Suppressor macrophage (primary cell): ENCODE results near the gene DUSP7.

ENCODE experiments used
- DNase-seq, 4 experiments: peaks; one replicate each; pipeline ENCODE4 v3.0.0-alpha.2; 2020 to 2022

DUSP7 gene

DNA sequence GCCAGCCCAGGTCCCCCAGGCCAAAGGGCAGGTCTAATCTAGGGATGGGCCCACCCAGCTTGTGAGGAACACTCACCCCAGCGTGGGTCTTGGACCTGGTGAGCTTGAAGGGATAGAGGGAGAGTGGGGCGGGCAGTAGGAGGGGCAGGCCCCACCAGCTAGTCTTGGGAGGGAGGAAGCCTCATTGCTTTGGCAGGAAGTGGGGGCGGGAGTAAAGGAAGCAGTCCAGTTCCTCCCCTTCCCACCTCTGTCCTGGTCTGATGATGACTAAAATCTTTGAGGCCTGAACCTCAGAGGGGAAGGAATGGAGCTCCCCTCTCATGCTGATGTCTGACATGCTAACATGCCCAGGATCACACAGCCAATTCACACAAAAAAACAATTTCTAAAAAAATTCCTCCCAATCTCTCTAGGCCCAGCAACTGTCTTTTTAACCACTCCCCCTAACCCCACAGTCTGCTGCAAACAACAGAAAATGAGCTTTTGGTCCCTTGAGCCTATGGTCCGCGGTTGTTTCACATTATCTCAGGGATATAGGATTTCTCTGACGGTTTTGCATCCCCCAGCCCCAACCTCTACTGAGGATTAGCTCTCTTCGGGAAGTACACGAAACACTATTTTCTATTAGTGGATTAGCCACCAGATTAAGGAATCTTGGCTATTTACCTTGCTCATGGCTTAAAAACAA, 30.7 kb upstream of the DUSP7 start:
- DNase-seq: peak; percentile 64 to 85 (median 82)

DNA sequence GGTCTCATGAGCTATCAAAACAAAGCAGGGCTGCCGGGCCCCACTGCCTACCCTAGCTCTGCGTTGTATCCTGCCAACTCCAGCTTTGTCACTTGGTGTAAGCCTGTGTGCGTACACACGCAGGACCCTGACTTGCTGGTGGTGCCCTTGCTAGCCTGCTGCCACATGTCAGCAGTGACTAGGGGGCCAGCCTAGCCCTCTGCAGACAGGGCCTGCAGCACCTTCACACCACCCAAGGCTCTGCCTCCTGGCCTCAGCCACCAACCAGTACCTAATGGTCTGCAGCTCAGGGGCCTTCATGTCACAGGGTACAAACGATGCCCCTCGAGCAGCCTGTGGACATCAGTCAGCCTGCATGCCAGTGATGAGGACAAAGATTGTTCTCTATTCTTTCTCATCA, 30.1 kb upstream of the DUSP7 start:
- no peak for DNase-seq

DNA sequence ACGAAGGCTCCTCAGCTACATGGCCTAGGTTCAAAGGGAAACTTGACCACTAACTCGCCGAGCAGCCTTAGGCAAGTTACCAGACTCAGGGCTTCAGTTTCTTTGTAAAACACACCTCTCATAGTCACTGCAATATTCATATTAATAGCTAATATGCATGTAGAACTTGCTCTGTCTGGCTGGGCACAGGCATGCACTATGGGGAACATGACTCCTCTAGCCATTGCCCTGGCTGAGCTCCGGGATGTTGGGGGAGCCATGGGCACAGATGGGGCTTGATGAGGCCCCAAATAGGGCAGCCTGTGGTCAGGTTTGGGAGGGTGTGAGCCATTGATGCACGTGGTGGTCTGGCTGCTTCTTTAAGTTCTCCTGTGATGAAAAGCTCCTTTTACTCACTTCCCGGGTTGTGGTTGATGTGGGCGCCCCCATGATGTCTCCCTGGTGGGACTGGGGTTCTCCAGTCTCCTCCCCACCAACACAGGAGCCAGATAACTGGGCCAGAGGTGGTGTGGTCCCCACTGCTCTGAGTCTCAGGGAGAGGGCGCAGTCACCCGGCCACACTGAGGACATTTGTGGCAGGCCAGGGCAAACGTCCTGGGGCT, 29.4 kb upstream of the DUSP7 start:
- DNase-seq: peak in 3 of 4 experiments; percentile 50 to 65 (median 61)

DNA sequence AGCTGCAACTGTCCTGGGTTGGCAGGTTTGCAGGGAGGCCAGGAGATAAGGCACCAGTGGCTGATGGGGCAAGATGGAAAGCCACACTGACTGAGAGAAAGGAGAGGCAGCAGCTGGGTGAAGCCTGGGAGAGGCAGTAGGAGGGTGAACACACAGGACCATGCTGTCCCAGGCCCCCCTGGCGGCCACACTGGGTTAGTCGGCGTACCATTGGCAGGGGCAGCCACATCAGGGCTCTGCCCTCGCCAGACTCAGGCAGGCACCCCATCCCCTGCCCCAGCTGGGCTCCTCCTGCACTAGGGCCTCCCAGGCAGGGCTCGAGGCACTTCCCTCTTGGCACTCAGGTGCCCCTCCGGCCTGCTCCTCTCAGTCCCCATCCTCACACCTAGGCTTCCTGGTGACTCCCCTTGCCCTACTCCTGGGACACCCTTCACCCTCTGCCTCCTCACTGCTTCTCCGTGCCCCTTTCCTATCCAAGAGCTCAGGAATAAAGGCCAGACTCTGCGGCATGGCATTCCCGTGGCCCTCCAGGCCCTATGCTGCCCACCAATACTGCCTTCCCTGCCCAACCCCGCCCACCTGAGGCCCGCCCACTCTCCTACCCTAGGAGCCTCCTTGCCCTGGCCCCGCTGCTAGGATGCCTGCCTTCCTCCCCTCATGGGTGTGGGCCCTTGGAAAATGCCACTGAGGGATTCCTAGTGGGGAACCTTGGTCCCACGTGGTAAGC, 28.7 kb upstream of the DUSP7 start:
- DNase-seq: no peak

DNA sequence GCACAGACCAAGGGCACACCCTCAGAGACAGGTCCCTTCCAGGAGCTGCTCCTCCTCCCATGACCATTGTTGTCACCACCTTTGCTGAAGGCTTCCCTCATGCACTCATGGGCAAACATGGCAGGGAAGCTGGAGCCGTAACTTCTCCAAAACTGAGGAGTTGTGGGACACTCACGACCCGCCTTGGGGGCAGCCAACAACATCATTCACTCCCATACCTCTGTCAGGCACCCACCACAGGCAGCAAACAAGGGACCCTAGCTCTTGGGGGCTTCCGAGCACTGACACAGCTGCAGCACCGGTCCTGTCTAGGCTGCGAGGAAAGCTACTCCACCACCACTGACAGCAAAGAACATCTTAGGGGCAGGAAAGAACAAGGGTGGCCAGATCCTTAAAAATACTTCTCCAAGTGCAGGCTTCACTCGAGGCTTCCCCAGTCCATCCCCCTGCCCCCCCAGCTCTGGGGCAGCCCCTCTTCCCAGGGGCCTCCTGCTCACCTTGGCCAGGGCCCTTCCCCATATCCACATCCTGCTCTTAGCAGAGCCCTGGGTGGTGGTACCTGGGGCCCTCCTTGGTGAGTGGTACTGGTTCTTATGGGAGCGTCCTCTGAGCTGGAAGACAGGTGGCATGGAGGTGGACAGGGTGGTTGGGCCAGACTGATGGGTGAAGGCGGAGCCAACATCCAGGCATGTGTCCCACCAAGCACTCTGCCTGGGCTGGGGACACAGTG, 28.0 kb upstream of the DUSP7 start:
- DNase-seq: no peak

DNA sequence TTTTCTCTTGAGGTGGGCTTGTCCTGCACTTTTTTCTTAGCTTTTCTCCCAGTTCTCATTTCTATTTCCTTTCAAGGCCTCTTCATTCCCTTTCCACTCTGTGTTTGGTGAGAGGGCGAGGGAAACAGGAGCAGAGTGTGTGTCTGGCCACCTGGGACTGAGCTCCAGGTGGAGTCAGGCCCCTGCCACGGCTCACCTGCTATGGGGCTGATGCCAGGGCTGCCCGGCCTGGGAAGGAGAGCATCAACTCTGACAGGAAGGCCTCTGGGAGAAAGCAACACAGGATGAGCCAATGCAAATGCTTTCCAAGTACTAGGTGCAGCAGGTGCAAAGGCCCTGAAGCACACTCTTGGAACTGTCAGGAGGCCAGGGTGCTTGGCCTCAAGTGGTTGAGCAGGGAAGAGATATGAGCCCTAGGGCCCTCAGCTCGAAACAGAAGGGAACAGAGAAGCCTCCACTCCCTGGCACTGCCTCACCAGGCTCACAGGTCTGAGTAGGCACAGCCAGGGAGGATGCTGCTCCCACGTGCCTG, 27.3 kb upstream of the DUSP7 start:
- DNase-seq: no peak

DNA sequence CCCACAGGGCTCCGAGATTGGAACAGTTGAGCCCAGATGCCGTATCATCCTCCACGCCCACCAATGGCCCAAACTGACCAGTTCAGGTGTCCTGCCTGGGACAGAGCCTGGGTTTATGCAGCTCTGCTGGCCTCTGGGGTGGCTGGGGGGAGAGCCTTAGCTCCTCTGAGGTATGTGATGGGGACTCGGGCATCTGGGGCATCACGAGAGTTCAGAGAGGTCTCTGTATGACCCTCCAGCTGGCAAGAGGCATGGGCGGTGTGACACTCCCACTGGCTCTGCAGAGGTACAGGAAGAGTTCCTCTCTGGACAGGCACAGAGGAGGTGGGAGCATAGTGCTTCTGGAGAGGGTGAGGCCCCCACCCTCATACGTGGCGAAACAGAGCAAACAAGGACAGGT, 26.6 kb upstream of the DUSP7 start:
- DNase-seq: no peak

DNA sequence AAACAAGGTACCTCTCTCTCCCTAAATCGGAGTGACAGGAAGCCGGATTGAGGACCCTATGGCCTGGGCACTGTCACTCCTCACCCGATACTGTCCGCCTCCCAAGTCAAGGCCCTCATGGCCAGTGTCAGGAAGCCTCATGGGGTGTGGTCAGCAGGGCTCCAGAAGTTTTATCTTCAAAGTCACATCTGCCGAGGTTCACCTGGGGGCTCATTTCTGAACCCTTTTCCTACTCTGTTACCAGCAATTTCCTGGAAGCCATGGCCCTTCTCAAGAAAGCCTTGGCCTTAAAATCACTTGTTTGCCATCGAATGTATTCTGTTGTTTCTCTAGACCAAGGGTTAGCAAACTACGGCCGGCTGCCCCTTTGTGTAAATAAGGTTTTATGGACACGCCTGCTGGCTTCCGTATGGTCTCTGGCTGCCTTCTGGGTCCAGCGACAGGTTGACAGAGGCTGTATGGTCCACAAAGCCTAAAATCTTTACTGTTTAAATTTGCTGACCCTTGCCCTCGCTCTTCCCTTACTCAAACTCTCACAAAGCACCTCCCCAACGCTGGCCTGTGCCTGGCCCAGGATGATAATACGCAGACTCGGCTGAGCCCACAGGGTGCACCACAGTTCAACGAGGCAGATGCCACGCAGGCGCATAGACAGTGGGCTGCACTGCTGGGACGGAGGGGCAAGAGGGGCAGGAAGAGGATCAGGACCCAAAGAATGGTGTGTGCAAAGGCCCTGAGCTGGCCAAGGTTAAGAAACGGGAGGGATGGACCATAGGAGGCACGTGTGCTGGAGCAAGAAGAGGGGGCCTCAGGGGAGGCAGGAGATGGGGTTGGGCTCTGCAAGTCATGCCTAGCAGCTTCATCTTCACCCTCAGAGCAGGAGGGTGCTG, 24.7 kb upstream of the DUSP7 start:
- no peak for DNase-seq

DNA sequence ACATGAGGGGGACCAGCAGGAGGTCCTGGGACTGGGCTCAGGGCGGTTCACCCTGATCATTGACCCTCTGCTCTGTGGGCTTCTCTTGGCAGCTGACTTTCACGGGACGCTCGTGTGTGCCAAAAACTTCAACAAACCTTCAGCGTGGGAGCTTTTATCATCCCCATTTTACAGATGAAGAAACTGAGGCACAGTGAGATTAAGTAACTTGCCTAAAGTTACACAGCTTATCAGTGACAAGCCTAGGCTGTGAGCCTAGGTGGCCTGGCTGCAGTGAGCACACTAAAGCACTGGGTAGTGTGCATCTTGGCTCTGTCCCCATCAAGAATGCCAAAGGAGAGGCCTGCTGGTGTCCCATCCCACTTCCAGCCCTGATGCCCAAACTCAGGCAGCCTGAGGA, 23.6 kb upstream of the DUSP7 start:
- DNase-seq: no peak

DNA sequence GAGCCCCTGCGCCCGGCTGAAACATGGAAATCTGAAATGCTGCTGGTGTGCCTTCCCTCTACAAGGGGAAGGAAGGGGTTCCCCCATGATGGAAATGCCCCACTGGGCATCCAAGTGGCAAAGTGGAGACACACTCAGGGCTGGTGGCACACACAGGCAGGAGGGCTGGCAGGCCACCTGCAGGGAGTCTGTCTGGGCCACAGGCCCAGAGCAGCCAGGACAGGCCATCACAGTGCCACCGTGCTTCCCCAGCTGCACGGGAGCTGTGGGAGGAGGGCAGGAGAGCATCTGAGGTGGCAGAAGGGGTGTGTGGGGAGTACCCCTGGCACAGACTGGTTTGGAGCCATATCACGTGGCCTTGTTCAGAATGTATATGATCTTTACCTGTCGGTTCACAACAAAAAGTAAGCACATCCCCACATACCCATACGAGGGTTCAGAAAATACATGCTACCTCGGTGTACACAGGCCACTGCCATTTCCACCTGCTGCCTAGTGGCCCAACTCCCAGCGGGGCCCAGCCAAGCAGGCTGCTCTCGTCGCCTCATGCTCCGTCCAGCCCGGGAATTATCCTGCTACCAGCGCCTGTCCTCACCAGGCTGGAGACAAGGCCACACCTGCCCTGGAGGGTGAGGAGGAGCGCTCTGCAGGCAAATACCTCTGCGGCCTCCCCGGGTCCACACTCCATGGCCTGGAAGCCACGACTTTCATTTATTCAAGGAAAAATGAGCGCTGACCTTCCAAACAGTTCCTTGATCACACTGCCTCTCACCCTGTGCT, 22.6 kb upstream of the DUSP7 start:
- no peak for DNase-seq

DNA sequence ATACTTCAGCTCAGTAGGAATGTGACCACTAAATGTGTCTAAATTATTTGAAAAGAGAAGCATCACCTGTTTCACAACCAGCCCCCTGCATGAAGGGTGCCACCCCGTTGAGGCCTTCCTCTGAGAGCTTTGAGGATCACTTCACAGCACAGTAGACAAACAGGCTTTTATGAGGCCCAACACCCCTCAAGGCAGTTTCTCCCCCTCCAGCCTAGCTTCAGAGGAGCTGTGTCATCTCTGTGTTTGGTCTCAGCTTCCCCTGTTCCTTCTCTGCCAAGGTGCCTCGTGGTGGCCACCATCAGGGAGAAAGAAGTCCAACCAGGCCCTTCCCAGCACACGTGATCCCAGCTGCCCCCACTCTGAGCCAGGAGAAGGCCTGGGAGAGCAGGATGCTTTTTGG, 21.6 kb upstream of the DUSP7 start:
- no peak for DNase-seq

DNA sequence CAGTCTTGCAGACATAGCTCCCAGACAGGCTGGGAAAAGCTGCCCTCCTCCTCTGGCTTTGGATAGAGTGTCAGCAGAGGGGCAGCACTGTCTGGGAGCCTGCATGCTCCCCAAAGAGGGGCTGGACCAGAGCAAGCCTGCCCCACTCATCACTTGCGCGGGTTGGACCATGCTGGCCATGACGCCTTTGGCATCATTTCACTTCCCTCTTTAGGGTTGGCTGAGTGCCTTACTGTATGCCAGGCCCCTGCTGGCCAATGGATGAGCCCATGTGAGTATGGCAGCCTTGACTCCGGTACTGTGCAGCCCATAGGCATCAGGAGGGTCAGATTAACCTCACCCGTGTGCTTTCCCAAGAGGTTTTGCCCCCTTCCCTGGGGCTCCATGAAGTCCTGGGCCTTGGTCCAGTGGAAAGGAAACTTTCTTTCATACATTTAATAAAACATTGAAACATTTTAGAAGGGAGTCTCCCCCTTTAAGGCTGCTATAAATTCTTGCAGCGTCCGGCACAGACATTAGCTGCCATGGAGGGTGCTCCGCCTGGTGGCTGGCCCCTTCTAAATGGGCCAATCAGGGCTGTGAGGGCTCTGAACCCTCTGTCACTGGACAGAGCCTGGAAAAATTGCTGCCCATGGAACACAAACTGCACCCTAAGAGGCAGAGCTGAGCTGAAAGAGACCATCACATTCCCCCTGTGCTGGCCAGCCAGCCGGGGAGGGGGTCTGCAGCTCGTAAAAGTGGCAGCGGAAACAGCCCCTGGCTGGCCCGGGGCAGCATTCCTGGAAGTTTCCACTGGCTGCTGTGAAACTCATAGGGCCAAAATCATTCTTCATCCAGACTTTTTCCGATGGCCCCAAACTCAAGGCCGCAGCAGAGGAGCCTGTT, 20.8 kb upstream of the DUSP7 start:
- peak in 3 of 4 experiments; percentile 48 to 52 (median 48) for DNase-seq

DNA sequence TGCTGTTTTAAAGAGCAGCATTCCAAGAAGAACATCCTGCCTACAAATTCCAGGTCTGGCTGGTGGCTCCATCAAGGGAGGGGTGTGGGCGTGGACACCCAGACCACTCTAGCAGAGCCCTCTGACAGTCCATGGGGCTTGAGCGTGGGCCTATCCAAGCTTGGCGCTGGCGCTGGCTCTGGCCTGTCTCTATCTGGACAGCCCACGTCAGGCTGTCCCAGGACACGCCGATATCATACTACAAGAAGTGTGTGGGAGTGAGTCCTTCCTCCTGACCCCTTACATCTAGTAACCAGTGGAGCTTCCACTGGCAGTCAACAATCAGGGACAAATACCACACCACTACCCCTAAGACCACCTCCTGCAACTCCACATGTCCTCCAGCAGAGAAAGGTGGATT, 17.1 kb upstream of the DUSP7 start:
- DNase-seq: peak in 3 of 4 experiments; percentile 51 to 55 (median 53)

DNA sequence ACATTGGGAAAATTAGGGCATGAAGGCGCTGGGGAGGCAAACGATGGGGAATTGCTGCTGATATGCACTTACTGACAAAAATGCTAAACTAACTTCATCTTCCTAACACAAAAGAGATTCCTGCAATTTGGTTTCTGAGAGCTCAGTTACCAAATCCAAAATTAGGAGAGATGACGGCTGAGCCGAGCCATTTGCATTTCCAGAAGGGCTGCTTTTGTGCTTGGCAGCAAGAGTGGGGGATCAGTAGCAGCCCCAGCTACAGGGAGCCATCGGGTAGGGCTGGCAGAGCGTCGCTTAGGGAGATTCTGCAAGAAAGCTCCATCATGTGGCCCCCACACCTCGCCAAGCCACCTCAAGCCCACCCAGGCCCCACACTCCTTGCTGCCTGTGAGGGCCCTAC, 16.1 kb upstream of the DUSP7 start:
- DNase-seq: no peak

DNA sequence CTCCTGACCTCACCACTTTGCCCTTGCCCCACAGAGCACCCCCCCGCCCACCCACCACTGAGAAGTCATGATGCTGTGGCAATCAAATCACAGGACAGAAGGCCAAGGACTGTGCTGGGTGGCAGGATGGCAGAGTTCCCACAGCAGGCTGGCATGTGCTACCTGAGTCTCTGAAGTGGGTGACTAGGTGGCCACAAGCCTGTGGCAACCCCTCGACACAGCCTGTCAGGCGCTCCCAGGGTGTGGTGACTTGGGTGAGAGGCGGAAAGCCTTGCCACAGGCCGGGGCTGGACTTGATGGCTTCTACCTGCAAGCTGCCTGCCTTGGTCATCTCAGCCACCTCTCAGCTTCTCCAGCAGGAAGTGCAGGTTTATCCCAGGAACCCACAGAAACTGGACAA, 15.6 kb upstream of the DUSP7 start:
- peak in 3 of 4 experiments; percentile 39 to 48 (median 39) for DNase-seq

DNA sequence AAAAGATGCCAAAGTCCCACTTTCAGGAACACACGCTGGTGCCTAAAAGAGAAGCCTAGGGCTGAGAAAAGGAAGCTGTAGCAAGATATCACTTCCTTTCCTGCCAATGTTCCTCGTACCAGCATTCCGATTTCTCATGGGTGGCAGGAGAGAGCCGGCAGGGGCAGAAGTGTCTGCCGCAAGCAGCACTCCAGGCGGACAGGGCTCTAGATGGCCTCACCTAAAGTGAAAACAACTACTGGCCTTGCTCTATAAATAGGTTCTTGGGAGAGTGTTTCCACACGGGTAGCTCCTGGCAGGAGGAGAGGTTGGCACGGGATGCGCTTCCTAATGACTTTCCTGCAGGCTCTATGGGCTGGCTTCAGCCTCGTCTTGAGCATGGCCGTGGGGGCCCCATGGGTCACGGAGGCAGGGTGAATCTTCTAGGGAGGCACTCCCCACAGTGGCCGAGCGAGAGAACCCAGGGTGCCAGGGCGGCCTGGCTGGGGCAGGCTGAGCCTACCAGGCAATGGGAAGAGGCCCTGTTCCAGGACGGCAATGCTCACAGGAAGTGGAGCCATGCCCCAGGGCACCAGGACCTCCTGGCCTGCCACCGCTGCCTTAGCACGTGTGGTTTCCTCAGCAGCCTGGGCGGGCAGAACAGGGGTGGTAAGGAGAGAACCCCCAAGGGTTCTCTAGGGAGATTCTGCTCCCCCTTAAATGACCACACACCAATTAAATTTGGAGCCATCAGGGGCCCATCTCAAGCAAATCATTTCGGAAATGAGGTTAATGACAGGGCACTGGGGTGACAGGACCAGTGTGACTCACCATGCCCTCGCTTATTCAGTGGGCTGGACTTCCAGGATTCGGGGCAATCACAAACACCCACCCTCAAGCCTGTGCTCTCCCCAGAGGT, 14.6 kb upstream of the DUSP7 start:
- DNase-seq: peak; percentile 67 to 87 (median 82)

DNA sequence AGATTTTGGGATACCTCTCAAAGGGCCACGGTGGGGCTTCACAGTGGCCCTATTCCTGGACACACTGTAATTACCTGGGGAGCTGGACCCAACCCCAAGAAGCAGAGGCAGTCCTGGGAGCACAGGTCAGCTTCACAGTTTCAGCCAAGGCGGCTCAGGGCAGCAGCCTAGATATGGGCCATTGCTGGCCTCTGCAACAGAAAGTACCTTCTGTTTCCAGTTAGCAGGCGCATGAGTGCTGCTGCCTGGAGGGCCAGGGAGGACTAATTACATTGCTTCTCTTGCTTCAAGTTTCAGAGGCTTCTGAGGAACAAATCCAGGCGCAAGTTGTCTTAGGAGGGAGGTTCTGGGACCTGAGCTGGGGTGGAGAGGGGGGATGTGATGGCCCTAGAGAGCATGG, 13.5 kb upstream of the DUSP7 start:
- no peak for DNase-seq

DNA sequence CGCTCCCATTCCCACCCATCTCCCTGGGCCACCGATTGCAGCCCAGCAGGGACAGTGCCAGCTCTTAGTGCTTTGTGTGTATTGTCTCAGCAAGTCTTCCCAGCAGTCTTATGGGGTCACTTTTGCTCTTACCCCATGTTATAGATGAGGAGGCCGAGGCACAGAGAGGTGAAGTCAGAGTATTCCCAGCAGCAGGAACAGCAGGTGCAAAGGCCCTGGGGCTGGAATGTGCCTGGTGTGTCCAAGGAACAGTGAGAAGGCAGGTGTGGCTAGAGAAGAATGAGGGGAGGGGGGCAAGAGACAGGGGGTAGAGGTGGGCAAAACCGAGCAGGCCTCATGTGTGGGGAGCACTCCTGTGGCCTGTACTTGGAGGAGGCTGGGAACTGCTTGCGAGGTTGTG, 12.8 kb upstream of the DUSP7 start:
- no peak for DNase-seq

DNA sequence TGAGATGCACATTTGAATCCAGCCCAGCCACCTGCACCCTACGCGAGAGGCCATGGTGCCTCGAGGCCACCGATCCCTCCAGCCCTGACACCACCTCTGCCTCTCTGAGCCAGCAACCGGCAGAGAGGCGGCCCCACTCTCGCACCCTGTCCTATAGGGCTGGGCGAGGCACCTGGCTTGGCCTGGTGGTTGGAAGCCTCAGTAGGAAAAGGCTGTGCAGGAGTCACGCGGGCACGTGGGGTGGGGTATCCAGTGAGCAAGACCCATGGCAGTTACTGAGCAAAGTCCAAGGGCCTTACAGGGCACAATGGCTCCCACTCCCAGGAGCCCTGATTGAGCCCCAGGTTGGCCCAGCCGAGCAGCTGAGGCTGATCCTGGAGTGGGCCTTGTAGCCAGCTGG, 12.4 kb upstream of the DUSP7 start:
- no peak for DNase-seq
